ENCODE results near the gene RBPJ. TPM values are rescaled to one million over a fixed set of nuclear protein-coding genes. Genes with fewer than 3 reads are reported as not detected.

The RBPJ gene
- total RNA-seq, 4 donors from 2014 or later, result 60.4 to 99.3 (median 78.5) TPM

- DNase-seq, result no peak
- intact Hi-C loops (cut with DNase I), result loop anchor here (10.0 kb wide), 1 partner anchor 555 kb away; no protein-coding TSS in a partner anchor
- WGBS, 2 donors, result 89 to 94% methylated on average over 9 to 12 of the region's 13 CpGs
- no peak for TF ChIP-seq POLR2A (IDR thresholded peaks at IDR 0.05)
- TF ChIP-seq CTCF (IDR thresholded peaks at IDR 0.05), result no peak
- Histone ChIP-seq H3K4me1 (no peaks in the 10 kb centered on the region), H3K36me3 (no peaks in the 10 kb centered on the region), H3K4me3 (replicated peaks in 1 of 3) (no peak overlapping the region), H3K27me3 (no peaks in the 10 kb centered on the region), H3K27ac (no peak overlapping the region), H3K9me3 (no peaks in the 10 kb centered on the region)
Measured at GRCh38 chr4:26459756-26460530, 139.1 kb downstream of the RBPJ start.

GRCh38 chr4:26462874-26463273, 142.1 kb downstream of the RBPJ start:
- no peaks in the 10 kb centered on the region for H3K9me3 ChIP-seq
- DNase-seq, result no peak
- WGBS, 2 donors, result 68 to 76% methylated on average over 2 of the region's 2 CpGs
- TF ChIP-seq CTCF (IDR thresholded peaks at IDR 0.05) (no peak), POLR2A (IDR thresholded peaks at IDR 0.05) (no peak)
- H3K36me3 ChIP-seq, result no peaks in the 10 kb centered on the region
- H3K27me3 ChIP-seq, result no peaks in the 10 kb centered on the region
- no peak overlapping the region for H3K4me3 ChIP-seq (replicated peaks in 1 of 3)
- no peaks in the 10 kb centered on the region for H3K4me1 ChIP-seq
- intact Hi-C loops (cut with DNase I), result loop anchor here (10.0 kb wide), 1 partner anchor 552 kb away; no protein-coding TSS in a partner anchor
- no peak overlapping the region for H3K27ac ChIP-seq

GRCh38 chr4:26463386-26463785, 142.6 kb downstream of the RBPJ start:
- Histone ChIP-seq H3K4me3 (replicated peaks in 1 of 3) (no peak overlapping the region), H3K9me3 (no peaks in the 10 kb centered on the region), H3K27ac (no peak overlapping the region), H3K4me1 (no peaks in the 10 kb centered on the region), H3K27me3 (no peaks in the 10 kb centered on the region), H3K36me3 (no peaks in the 10 kb centered on the region)
- DNase-seq, result no peak
- TF ChIP-seq CTCF (IDR thresholded peaks at IDR 0.05), result no peak
- TF ChIP-seq POLR2A (IDR thresholded peaks at IDR 0.05), result no peak
- intact Hi-C loops (cut with DNase I), result loop anchor here (10.0 kb wide), 1 partner anchor 551 kb away; no protein-coding TSS in a partner anchor
- 83 to 87% methylated on average over 2 of the region's 2 CpGs for WGBS, 2 donors

GRCh38 chr4:26464420-26465095, 143.7 kb downstream of the RBPJ start:
- Histone ChIP-seq H3K36me3 (no peaks in the 10 kb centered on the region), H3K4me3 (replicated peaks in 1 of 3) (no peak overlapping the region), H3K4me1 (no peaks in the 10 kb centered on the region), H3K27ac (no peak overlapping the region), H3K27me3 (no peaks in the 10 kb centered on the region), H3K9me3 (no peaks in the 10 kb centered on the region)
- WGBS, 2 donors, result 91 to 95% methylated on average over 14 of the region's 14 CpGs
- TF ChIP-seq POLR2A (IDR thresholded peaks at IDR 0.05), result no peak
- TF ChIP-seq CTCF (IDR thresholded peaks at IDR 0.05), result no peak
- intact Hi-C loops (cut with DNase I), result loop anchor here (10.0 kb wide), 1 partner anchor 550 kb away; no protein-coding TSS in a partner anchor
- no peak for DNase-seq
